Measurements from ENCODE around the gene SCD. TPM values are rescaled to one million over a fixed set of nuclear protein-coding genes. Genes with fewer than 3 reads are reported as not detected.

SCD gene
- total and polyA plus RNA-seq, 9 of the 15 experiments (the other 6 are each of a cell fraction or from before 2014, with no cell fraction given): 114 to 486 (median 188) TPM

DNA sequence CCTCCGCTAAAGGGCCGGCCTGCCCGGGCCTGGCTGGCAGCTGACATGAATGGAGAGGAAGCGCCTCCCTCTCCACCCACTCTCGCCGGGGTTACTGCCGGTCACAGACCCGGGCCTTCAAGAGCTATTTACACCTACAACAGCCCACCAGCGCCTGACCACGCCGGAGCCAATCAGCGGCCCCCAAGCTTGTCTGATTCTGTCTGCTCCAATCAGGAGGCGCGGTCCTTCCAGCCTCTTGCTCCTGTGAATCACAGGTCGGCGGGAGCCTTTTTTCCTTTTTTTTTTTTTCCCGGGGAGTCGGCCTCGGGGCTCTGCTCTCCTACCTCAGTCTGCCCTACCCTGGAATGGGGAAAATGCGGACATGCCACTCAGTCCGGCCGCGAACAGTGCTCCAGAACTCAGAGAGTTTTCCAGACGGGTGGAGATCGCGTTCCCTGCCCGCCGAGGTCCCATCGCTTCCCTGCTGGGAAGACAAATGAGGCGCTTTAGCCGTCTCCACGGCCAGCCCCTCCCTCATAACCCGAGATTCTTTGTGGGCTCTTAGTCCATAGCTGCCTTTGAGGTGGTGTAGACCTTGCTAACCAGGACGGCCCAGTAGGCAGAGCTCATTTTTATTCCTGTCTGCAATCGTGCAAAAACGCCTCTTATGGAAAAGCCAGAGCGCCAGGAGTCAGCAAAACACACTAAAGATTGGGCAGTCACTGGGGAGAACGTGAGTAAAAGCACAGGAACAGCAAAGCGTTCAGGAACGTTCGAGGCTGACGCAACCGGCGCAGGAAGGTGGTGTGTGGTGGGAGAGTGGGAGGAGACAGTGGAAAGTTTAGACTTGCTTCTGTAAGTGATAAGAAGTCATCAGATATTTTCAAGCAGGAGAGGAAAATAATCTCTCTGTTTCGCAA, 26.5 kb downstream of the SCD start (continued):
- TF ChIP-seq CBX2 (IDR thresholded peaks at IDR 0.05; ENCODE audit: insufficient read depth, low read length, poor library complexity, severe bottlenecking) (no peak), RBM15 (IDR thresholded peaks at IDR 0.05; ENCODE audit: insufficient read depth, low read length) (no peak), ZBED1 (IDR thresholded peaks at IDR 0.05) (no peak; the same call in 1 of the 2 replicates), HLTF (IDR thresholded peaks at IDR 0.05) (no peak), CBX5 (IDR thresholded peaks at IDR 0.05; ENCODE audit: borderline replicate concordance, low read depth) (no peak), KLF16 (IDR thresholded peaks at IDR 0.05) (peak; percentile 68), ZNF589 (CRISPR knock-in tag; IDR thresholded peaks at IDR 0.05; ENCODE audit: low read depth) (no peak; the same call in 1 of the 2 replicates), ZNF24 (IDR thresholded peaks at IDR 0.05) (no peak), POLR2B (IDR thresholded peaks at IDR 0.05; ENCODE audit: low read depth, partially characterized antibody) (peak; percentile 19), BDP1 (IDR thresholded peaks at IDR 0.05; ENCODE audit: insufficient read depth, insufficient read length) (no peak), MYNN (IDR thresholded peaks at IDR 0.05) (no peak), MYNN (CRISPR knock-in tag; IDR thresholded peaks at IDR 0.05) (no peak), BCL6 (CRISPR knock-in tag; IDR thresholded peaks at IDR 0.05) (no peak), SMARCA5 (IDR thresholded peaks at IDR 0.05) (peak; percentile 54; the same call in 1 of the 2 replicates)
- TF ChIP-seq, protein P1, sequence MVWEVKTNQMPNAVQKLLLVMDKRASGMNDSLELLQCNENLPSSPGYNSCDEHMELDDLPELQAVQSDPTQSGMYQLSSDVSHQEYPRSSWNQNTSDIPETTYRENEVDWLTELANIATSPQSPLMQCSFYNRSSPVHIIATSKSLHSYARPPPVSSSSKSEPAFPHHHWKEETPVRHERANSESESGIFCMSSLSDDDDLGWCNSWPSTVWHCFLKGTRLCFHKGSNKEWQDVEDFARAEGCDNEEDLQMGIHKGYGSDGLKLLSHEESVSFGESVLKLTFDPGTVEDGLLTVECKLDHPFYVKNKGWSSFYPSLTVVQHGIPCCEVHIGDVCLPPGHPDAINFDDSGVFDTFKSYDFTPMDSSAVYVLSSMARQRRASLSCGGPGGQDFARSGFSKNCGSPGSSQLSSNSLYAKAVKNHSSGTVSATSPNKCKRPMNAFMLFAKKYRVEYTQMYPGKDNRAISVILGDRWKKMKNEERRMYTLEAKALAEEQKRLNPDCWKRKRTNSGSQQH (CRISPR knock-in tag; IDR thresholded peaks at IDR 0.05): no peak
- TF ChIP-seq, protein P2, sequence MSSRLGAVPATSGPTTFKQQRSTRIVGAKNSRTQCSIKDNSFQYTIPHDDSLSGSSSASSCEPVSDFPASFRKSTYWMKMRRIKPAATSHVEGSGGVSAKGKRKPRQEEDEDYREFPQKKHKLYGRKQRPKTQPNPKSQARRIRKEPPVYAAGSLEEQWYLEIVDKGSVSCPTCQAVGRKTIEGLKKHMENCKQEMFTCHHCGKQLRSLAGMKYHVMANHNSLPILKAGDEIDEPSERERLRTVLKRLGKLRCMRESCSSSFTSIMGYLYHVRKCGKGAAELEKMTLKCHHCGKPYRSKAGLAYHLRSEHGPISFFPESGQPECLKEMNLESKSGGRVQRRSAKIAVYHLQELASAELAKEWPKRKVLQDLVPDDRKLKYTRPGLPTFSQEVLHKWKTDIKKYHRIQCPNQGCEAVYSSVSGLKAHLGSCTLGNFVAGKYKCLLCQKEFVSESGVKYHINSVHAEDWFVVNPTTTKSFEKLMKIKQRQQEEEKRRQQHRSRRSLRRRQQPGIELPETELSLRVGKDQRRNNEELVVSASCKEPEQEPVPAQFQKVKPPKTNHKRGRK (tag; IDR thresholded peaks at IDR 0.05): no peak
